Transverse colon (tissue), 4 donors: Measurements from ENCODE around the gene TMEM156. TPM values are rescaled to one million over a fixed set of nuclear protein-coding genes. Genes with fewer than 3 reads are reported as not detected.
A peak's percentile ranks its signal among the peaks of the same experiment; 100 is the strongest.

Source experiments
- DNase-seq: peaks from one replicate; pipeline ENCODE4 v3.0.0-alpha.2; 2019
- H3K27ac ChIP-seq, 4 donors: fragments of 200-600 bp; sonication (generic); 2 replicates each; pipeline ENCODE4 v1.5.1; 2016 to 2018; ENCODE audit warnings: inconsistent platforms in 4 of 4
- H3K27me3 ChIP-seq: fragments of 200-600 bp; sonication (generic); 2 replicates; pipeline ENCODE4 v1.5.1; 2017; ENCODE audit warnings: inconsistent platforms
- H3K36me3 ChIP-seq, 4 donors: fragments of 200-600 bp; sonication (generic); 2 replicates each; pipeline ENCODE4 v1.5.1; 2017 to 2019; ENCODE audit warnings: inconsistent platforms in 4 of 4
- H3K4me1 ChIP-seq, 4 donors: fragments of 200-600 bp; sonication (generic); 2 replicates each; pipeline ENCODE4 v1.5.1; 2017 to 2020; ENCODE audit warnings: inconsistent platforms in 4 of 4
- H3K4me3 ChIP-seq, 4 donors: fragments of 200-600 bp; sonication (generic); 1 replicate in 1 of 4; 2 replicates in 3 of 4; pipeline versions ENCODE4 v1.5.1 to v1.6.1; 2017 to 2019; ENCODE audit warnings: inconsistent platforms in 4 of 4
- H3K9me3 ChIP-seq, 2 donors: fragments of 200-600 bp; sonication (generic); 2 replicates each; pipeline ENCODE4 v1.5.1; 2017 to 2019; ENCODE audit warnings: inconsistent platforms in 2 of 2
- CTCF ChIP-seq, 5 experiments: fragments of 200-600 bp in 3 of 5; fragments of 450-650 bp in 2 of 5; sonication (generic) in 3 of 5; IDR thresholded peaks; 1 replicate in 2 of 5; 2 replicates in 3 of 5; pipeline ENCODE4 v1.5.1; 2016 to 2017; ENCODE audit warnings: antibody characterized with exemption in 5 of 5, inconsistent platforms in 3 of 5, mild to moderate bottlenecking in 2 of 5, moderate library complexity in 1 of 5
- EP300 ChIP-seq: sonication (generic); formaldehyde crosslinking; IDR thresholded peaks from one replicate; pipeline ENCODE4 v1.6.1; 2017; ENCODE audit warnings: antibody characterized with exemption, low read depth
- POLR2A ChIP-seq: fragments of 450-650 bp; IDR thresholded peaks from one replicate; pipeline ENCODE4 v1.6.1; 2016; ENCODE audit warnings: antibody characterized with exemption, mild to moderate bottlenecking, moderate library complexity
- POLR2AphosphoS5 ChIP-seq, 3 donors: sonication (generic); formaldehyde crosslinking; IDR thresholded peaks; one replicate each; pipeline ENCODE4 v1.6.1; 2016; ENCODE audit warnings: antibody characterized with exemption in 3 of 3
- WGBS, 2 donors: methylation state at CpG; one replicate each; pipeline ENCODE4 v1.1.5; 2018; ENCODE audit warnings: low coverage in 1 of 2; 5-methylcytosine and 5-hydroxymethylcytosine counted together
- in situ Hi-C, 4 donors: fragments of 200-750 bp; cut with MboI; loops; one replicate each; pipeline versions ENCODE4 v1.15.0 to v1.15.1; 2017; ENCODE audit warnings: low sequenced_read_pairs in 3 of 4, low pct_ligation_motif_present in 1 of 4, low pct_unique_long_range_greater_than_20kb in 1 of 4
- intact Hi-C: fragments of 100-400 bp; cut with DNase I; formaldehyde crosslinking; loops from one replicate; pipeline ENCODE4 v1.15.1; 2023; ENCODE audit warnings: low total_unique reads
- total RNA-seq, 4 donors: library from RNA; depleted of rRNA; stranded (reverse); fragments of >200 nt; gene quantifications; one replicate each; pipeline ENCODE4 v1.1.0, GENCODE V29; 2016

TMEM156 gene
- total RNA-seq, 4 donors from 2014 or later = 0.96 to 2.9 TPM; not detected in 2

- 95% methylated on average over 7 of the region's 7 CpGs; no CpG with 5 or more reads in 1 of the 2 donors for WGBS, 2 donors
- no peak overlapping the region for H3K4me3 ChIP-seq
- no peak overlapping the region for H3K27ac ChIP-seq
- no peaks in the 10 kb centered on the region for H3K27me3 ChIP-seq
- no peak for TF ChIP-seq POLR2A
- no peak for TF ChIP-seq EP300
- TF ChIP-seq POLR2AphosphoS5 (IDR thresholded peaks at IDR 0.05) = no peak
- no peak for TF ChIP-seq CTCF (IDR thresholded peaks at IDR 0.05)
- H3K9me3 ChIP-seq = no peaks in the 10 kb centered on the region
- H3K4me1 ChIP-seq = no peaks in the 10 kb centered on the region
- no peaks in the 10 kb centered on the region for H3K36me3 ChIP-seq
- in situ Hi-C loops = no loop called here
- no peak for DNase-seq
- intact Hi-C loops = no loop called here
Measured at GRCh38 chr4:38976308-38976707, 55.9 kb downstream of the TMEM156 start.

- Histone ChIP-seq H3K36me3 (no peaks in the 10 kb centered on the region), H3K27ac (no peak overlapping the region), H3K27me3 (no peaks in the 10 kb centered on the region), H3K4me1 (no peaks in the 10 kb centered on the region), H3K4me3 (no peak overlapping the region), H3K9me3 (no peaks in the 10 kb centered on the region)
- no peak for TF ChIP-seq CTCF (IDR thresholded peaks at IDR 0.05)
- TF ChIP-seq EP300 = no peak
- TF ChIP-seq POLR2AphosphoS5 (IDR thresholded peaks at IDR 0.05) = no peak
- no peak for TF ChIP-seq POLR2A
- no peak for DNase-seq
- 95% methylated on average over 5 of the region's 5 CpGs; no CpG with 5 or more reads in 1 of the 2 donors for WGBS, 2 donors
- intact Hi-C loops = no loop called here
- in situ Hi-C loops = no loop called here
Measured at GRCh38 chr4:38968668-38969067, 63.5 kb downstream of the TMEM156 start.

- no peak for DNase-seq
- Histone ChIP-seq H3K9me3 (no peaks in the 10 kb centered on the region), H3K27me3 (no peaks in the 10 kb centered on the region), H3K27ac (peak overlapping the region; percentile 21 to 63 (median 40)), H3K4me1 (no peaks in the 10 kb centered on the region), H3K4me3 (no peak overlapping the region), H3K36me3 (no peaks in the 10 kb centered on the region)
- intact Hi-C loops (no loop called here), in situ Hi-C loops (no loop called here)
- peak; percentile 50 to 59 (median 51) for TF ChIP-seq POLR2AphosphoS5 (IDR thresholded peaks at IDR 0.05)
- TF ChIP-seq EP300 = peak; percentile 35
- TF ChIP-seq CTCF (IDR thresholded peaks at IDR 0.05) = no peak
- WGBS, 2 donors = 78 to 79% methylated on average over 7 of the region's 7 CpGs
Measured at GRCh38 chr4:38967260-38968095, 64.7 kb downstream of the TMEM156 start.

DNA sequence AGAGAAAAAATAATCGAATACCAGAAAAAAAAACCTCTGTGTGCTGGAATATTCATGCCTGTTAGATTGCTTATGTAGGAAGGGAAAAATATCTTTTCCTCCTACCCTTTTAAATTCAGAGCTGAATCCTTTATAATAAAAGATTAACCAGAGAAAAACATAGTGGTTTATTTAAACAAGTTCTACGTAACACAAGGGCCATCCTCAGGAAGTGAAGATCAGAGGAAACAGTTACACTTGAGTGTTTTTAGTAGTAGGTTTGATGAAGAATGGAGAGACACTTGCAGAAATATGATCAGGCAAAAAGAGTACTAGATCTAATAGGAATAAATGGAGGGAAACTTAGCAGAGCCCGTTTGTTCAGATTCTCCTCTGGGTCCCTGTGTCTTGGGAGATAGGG is 66.3 kb downstream of the TMEM156 start:
- Histone ChIP-seq H3K27ac (no peak overlapping the region), H3K4me3 (no peak overlapping the region), H3K4me1 (no peaks in the 10 kb centered on the region), H3K36me3 (no peaks in the 10 kb centered on the region), H3K27me3 (no peaks in the 10 kb centered on the region), H3K9me3 (no peaks in the 10 kb centered on the region)
- WGBS, 2 donors = 85 to 91% methylated on average over 3 of the region's 3 CpGs
- no peak for DNase-seq
- intact Hi-C loops = no loop called here
- in situ Hi-C loops = no loop called here
- TF ChIP-seq POLR2A (no peak), POLR2AphosphoS5 (IDR thresholded peaks at IDR 0.05) (no peak), EP300 (no peak), CTCF (IDR thresholded peaks at IDR 0.05) (no peak)
